Measurements from ENCODE around the gene GRM4.

Gene GRM4

GRCh38 chr6:34157851-34158250, 12.0 kb upstream of the GRM4 start:
- DNase-seq (ENCODE audit: low spot score) = no peak

GRCh38 chr6:34157236-34157830, 11.4 kb upstream of the GRM4 start:
- no peak for DNase-seq (ENCODE audit: low spot score)

- no peak for DNase-seq (ENCODE audit: low spot score)
Observed at GRCh38 chr6:34155471-34156300, 9.8 kb upstream of the GRM4 start.

- DNase-seq (ENCODE audit: low spot score) = peak; percentile 35
Observed at GRCh38 chr6:34154668-34155447, 9.0 kb upstream of the GRM4 start.

GRCh38 chr6:34152806-34153520, 7.1 kb upstream of the GRM4 start:
- no peak for DNase-seq (ENCODE audit: low spot score)

- no peak for DNase-seq (ENCODE audit: low spot score)
Observed at GRCh38 chr6:34152042-34152524, 6.2 kb upstream of the GRM4 start.

- no peak for DNase-seq (ENCODE audit: low spot score)
Observed at GRCh38 chr6:34151321-34152041, 5.6 kb upstream of the GRM4 start.

- no peak for DNase-seq (ENCODE audit: low spot score)
Observed at GRCh38 chr6:34150766-34151165, 4.9 kb upstream of the GRM4 start.

- no peak for DNase-seq (ENCODE audit: low spot score)
Observed at GRCh38 chr6:34149831-34150400, 4.0 kb upstream of the GRM4 start.

- DNase-seq (ENCODE audit: low spot score) = no peak
Observed at GRCh38 chr6:34149452-34149810, 3.5 kb upstream of the GRM4 start.

- DNase-seq (ENCODE audit: low spot score) = no peak
Observed at GRCh38 chr6:34148631-34149451, 3.0 kb upstream of the GRM4 start.

GRCh38 chr6:34147906-34148630, 2.2 kb upstream of the GRM4 start:
- DNase-seq (ENCODE audit: low spot score) = no peak

- DNase-seq (ENCODE audit: low spot score) = no peak
Observed at GRCh38 chr6:34146801-34147592, 1.1 kb upstream of the GRM4 start.

GRCh38 chr6:34145161-34146020, 496 bp downstream of the GRM4 start:
- DNase-seq (ENCODE audit: low spot score) = peak; percentile 31

- no peak for DNase-seq (ENCODE audit: low spot score)
Observed at GRCh38 chr6:34144581-34145160, 1.2 kb downstream of the GRM4 start.

GRCh38 chr6:34143884-34144580, 1.9 kb downstream of the GRM4 start:
- DNase-seq (ENCODE audit: low spot score) = peak; percentile 64
